ENCODE data around the gene TMEM18. TPM values are rescaled to one million over a fixed set of nuclear protein-coding genes. Genes with fewer than 3 reads are reported as not detected.

The TMEM18 gene
- total and polyA plus RNA-seq, 2 of the 4 experiments (the other 2 are of a cell fraction) = 15.2 to 30.2 TPM

DNA sequence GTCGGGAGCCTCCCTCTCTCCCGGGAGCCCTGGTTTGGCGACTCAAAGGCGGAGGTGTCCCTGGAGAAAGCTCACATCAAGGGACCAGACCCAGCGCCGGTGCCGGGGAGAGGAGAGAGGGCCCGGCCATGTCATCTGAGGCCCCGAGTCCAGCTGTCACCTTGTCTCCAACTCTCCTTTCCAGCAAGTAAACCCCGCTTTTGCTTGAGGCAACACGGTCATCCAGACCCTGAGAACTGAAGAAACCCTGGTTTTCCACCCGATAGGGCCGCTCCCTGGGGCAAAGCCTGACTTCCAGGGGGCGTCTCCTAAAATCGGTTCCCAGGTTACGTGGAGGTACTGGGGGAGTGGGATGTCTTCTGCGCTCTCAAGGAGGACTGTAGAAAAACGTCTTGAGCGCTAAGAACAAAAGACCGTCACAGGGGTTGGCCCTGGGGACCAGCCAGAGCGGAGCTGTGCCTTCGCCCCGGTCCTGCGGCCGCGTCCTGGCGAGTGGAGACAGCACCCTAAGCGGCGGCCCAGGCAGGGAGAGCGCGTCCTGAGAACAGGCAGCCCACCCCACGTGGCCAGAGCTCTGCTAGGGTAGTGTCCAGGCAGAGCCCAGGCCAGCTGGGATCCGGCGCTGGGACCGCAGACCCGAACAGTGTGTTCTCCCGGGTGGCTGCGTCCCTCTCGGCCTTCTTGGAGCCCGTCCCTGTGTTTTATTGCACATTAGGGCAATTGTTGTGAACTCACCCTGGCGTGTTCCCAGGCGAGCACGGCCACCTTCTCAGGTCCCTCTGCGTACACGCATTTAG is 55.7 kb downstream of the TMEM18 start:
- in situ Hi-C loops (cut with MboI; ENCODE audit: low sequenced_read_pairs) = no loop called here
- Histone ChIP-seq H3K9ac (ENCODE audit: low read depth, low read length) (no peak overlapping the region), H2AK5ac (ENCODE audit: low read depth, low read length) (no peak overlapping the region), H3K27me3 (ENCODE audit: control insufficient read depth, insufficient read depth, low read length) (no peaks in the 10 kb centered on the region), H2BK120ac (ENCODE audit: low read depth, low read length) (no peak overlapping the region), H2BK20ac (ENCODE audit: low read depth, low read length) (no peak overlapping the region), H3K79me1 (ENCODE audit: low read depth in 1 of 2, low read length in 2 of 2) (no peaks in the 10 kb centered on the region), H3K18ac (ENCODE audit: low read depth, low read length) (no peak overlapping the region), H2BK5ac (ENCODE audit: low read depth, low read length, poor library complexity, severe bottlenecking) (no peak overlapping the region), H2AK9ac (replicated peaks; ENCODE audit: low read depth, low read length, poor library complexity) (no peak overlapping the region), H4K8ac (ENCODE audit: low read depth in 2 of 2, low read length in 2 of 2) (no peak overlapping the region), H4K20me1 (ENCODE audit: insufficient read depth, low read length) (no peaks in the 10 kb centered on the region), H3K9me3 (ENCODE audit: control insufficient read depth, insufficient read depth, low read length) (peaks cover 17% of the 10 kb centered on the region), H2BK15ac (ENCODE audit: low read depth, low read length) (no peak overlapping the region), H3K56ac (ENCODE audit: extremely low read depth, insufficient read depth, low read length) (no peak overlapping the region), H2AFZ (replicated peaks; ENCODE audit: low read length, poor library complexity) (no peak overlapping the region), H3K14ac (replicated peaks; ENCODE audit: low read depth, low read length) (no peak overlapping the region), H3K36me3 (ENCODE audit: control insufficient read depth, insufficient read depth, low read length) (no peaks in the 10 kb centered on the region), H4K5ac (ENCODE audit: low read depth, low read length) (no peak overlapping the region), H3K4me1 (ENCODE audit: control insufficient read depth, insufficient read depth, low read length) (no peaks in the 10 kb centered on the region), H3K4me3 (ENCODE audit: insufficient read depth, low read depth, low read length) (no peak overlapping the region), H3K23ac (ENCODE audit: low read depth, low read length) (no peak overlapping the region), H3K4me2 (ENCODE audit: low read depth, low read length) (no peak overlapping the region), H3K27ac (ENCODE audit: insufficient read depth, low read length) (no peak overlapping the region), H3K9me1 (ENCODE audit: insufficient read depth, low read length) (no peaks in the 10 kb centered on the region), H3K4ac (ENCODE audit: low read depth, low read length) (no peak overlapping the region), H4K91ac (ENCODE audit: insufficient read depth, low read depth, low read length) (no peak overlapping the region)
- ATAC-seq (ENCODE audit: low read depth) = no peak
- ChIA-PET POLR2A (ENCODE audit: unreplicated experiment) (no interaction called here), CTCF (no interaction called here)
- TF ChIP-seq FOS (IDR thresholded peaks at IDR 0.05; ENCODE audit: low read depth, low read length) = no peak
- TF ChIP-seq MAFK (IDR thresholded peaks at IDR 0.05; ENCODE audit: low read depth, low read length) = no peak
- TF ChIP-seq RFX5 (IDR thresholded peaks at IDR 0.05; ENCODE audit: low read depth, low read length) = no peak
- TF ChIP-seq POLR2A (IDR thresholded peaks at IDR 0.05; ENCODE audit: low read depth, low read length) = no peak
- TF ChIP-seq MAZ (IDR thresholded peaks at IDR 0.05; ENCODE audit: borderline replicate concordance, low read depth, low read length) = no peak
- TF ChIP-seq RCOR1 (IDR thresholded peaks at IDR 0.05; ENCODE audit: insufficient replicate concordance, low read length) = no peak
- TF ChIP-seq, protein P1, sequence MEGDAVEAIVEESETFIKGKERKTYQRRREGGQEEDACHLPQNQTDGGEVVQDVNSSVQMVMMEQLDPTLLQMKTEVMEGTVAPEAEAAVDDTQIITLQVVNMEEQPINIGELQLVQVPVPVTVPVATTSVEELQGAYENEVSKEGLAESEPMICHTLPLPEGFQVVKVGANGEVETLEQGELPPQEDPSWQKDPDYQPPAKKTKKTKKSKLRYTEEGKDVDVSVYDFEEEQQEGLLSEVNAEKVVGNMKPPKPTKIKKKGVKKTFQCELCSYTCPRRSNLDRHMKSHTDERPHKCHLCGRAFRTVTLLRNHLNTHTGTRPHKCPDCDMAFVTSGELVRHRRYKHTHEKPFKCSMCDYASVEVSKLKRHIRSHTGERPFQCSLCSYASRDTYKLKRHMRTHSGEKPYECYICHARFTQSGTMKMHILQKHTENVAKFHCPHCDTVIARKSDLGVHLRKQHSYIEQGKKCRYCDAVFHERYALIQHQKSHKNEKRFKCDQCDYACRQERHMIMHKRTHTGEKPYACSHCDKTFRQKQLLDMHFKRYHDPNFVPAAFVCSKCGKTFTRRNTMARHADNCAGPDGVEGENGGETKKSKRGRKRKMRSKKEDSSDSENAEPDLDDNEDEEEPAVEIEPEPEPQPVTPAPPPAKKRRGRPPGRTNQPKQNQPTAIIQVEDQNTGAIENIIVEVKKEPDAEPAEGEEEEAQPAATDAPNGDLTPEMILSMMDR (conservative IDR thresholded peaks at IDR 0.05; ENCODE audit: low read depth, low read length) = no peak
- no peak for TF ChIP-seq SMC3 (IDR thresholded peaks at IDR 0.05; ENCODE audit: low read depth, low read length)
- no peak for TF ChIP-seq BHLHE40 (IDR thresholded peaks at IDR 0.05; ENCODE audit: low read depth, low read length)
- dilution Hi-C loops (cut with HindIII; ENCODE audit: low sequenced_read_pairs, unreplicated experiment) = no loop called here
- WGBS, 2 experiments (ENCODE audit: extremely low coverage in 2 of 2, insufficient read length in 1 of 2) = 82% methylated on average over 18 of the region's 45 CpGs; no CpG with 5 or more reads in 1 of the 2 experiments
- DNase-seq = no peak
- no TSS peak for BruUV-seq (replicated peaks)
- intact Hi-C loops (cut with micrococcal nuclease) = no loop called here

Data from IMR-90 (cell line).